HG03442 (cell line): ENCODE results near the gene KIR2DL1.
"Not testable (repeated sequence)": the region's sequence is repeated elsewhere in the genome, so short reads cannot be mapped to it uniquely, and the experiment has no call there.

Experiments used
- ATAC-seq: cut with Tn5 transposase; IDR thresholded peaks from one replicate; pipeline ENCODE4 v1.9.1; 2021; ENCODE audit warnings: mild to moderate bottlenecking, moderate library complexity; ENCODE audit not compliant: unreplicated experiment

KIR2DL1 gene

DNA sequence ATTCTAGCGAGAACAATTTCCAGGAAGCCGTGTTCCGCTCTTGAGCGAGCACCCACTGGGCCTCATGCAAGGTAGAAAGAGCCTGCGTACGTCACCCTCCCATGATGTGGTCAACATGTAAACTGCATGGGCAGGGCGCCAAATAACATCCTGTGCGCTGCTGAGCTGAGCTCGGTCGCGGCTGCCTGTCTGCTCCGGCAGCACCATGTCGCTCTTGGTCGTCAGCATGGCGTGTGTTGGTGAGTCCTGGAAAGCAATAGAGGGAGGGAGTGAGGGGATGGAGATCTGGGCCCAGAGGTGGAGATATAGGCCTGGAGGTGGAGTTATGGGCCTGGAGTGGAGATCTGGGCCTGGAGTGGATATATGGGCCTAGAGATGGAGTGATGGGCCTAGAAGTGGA, at the start of gene KIR2DL1:
TSS of gene KIR2DL1 (plus strand) at position 148 of the 400 bp plus-strand sequence. CDS start at position 206, 58 bp downstream.
- not testable (repeated sequence) for ATAC-seq

DNA sequence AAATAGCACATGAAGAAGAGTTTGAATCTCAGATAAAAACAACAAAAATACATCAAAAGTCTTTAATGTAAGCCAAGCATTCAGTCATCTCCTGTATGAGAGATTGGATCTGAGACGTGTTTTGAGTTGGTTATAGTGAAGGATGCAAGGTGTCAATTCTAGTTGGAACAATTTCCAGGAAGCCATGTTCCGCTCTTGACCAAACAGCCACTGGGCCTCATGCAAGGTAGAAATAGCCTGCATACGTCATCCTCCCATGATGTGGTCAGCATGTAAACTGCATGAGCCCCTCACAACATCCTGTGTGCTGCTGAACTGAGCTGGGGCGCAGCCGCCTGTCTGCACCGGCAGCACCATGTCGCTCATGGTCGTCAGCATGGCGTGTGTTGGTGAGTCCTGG, 45.5 kb upstream of the KIR2DL1 start, which contains the start of gene KIR3DL3:
TSS of gene KIR3DL3 (plus strand) at position 301 of the 400 bp plus-strand sequence. CDS start at position 356, 55 bp downstream.
- no peak for ATAC-seq

DNA sequence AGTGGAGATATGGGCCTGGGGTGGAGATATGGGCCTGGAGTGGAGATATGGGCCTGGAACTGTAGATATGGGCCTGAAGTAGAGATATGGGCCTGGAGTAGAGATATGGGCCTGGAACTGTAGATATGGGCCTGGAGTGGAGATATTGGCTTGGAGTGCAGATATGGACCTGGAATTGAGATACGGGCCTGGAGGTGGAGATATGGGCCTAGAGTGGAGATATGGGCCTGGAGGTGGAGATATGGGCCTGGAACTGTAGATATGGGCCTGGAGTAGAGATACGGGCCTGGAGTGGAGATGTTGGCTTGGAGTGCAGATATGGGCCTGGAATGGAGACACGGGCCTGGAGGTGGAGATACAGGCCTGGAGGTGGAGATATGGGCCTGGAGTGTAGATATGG, 44.9 kb upstream of the KIR2DL1 start:
- ATAC-seq, result no peak

DNA sequence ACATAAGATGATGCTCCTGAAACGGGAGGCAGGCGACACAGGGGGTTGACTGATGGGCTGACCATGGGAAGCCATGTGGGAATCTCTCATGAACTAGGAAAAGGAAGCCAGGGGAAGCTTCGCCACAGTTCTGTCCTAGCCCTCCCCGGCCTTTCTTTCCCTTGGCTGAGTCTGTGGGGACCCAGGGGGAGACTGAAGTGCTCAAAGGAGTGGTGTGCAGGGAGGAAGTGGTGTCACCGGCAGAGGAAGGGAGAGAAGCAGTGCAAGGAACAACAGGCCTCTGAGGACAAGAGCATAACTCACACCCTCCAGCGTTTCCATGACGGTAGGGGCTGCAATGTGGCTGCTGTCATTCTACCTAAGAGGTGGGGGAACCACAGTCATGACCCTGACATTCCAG, 44.3 kb upstream of the KIR2DL1 start:
- no peak for ATAC-seq

DNA sequence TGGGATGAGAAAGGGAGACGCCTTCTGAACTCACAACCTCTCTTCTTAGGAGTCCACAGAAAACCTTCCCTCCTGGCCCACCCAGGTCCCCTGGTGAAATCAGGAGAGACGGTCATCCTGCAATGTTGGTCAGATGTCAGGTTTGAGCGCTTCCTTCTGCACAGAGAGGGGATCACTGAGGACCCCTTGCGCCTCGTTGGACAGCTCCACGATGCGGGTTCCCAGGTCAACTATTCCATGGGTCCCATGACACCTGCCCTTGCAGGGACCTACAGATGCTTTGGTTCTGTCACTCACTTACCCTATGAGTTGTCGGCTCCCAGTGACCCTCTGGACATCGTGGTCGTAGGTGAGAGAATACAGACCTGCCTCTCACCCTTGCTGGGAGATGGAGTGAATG, 42.0 kb upstream of the KIR2DL1 start:
- ATAC-seq, result no peak

DNA sequence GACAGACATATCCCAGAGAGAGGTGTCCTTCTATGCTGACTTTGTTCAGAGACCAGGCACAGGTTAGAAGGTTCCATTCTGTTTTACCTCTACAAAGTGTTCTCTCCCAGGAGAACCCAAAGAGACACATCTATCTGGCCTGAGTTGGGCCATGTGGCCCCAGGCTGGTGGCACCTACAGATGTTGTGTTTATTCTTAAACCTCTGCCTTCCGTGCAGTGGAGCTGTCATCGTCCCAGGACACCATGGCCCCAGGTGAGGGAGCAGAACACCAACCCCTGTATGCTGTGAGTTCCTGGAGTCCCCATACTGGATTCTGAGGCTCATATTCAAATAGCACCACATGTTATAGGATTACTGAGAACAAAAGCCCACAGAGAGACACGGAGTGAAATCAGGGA, 41.4 kb upstream of the KIR2DL1 start:
- ATAC-seq, result no peak

DNA sequence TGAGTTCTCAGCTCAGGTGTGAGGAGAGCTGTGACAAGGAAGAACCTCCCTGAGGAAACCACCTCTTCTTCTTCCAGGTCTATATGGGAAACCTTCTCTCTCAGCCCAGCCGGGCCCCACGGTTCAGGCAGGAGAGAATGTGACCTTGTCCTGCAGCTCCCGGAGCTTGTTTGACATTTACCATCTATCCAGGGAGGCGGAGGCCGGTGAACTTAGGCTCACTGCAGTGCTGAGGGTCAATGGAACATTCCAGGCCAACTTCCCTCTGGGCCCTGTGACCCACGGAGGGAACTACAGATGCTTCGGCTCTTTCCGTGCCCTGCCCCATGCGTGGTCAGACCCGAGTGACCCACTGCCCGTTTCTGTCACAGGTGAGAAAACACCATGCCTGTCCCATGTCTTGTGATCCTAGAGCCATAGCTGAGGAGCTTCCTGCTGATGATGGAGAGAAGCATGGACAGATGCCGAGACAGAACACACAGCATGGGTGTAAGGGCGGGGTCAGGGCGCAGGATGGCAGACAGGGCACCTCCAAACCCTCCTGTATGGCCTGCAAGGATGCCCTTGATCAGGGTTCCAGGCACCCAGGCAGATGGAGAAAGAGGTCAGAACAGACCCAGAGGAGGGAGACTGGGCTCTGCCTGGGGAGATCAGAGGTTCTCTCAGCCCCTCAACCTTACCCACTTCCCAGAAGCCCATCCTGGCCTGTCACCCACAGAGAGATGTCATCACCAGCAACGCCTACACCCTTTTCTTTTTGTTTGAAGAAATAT, 40.0 kb upstream of the KIR2DL1 start:
- ATAC-seq, result no peak

DNA sequence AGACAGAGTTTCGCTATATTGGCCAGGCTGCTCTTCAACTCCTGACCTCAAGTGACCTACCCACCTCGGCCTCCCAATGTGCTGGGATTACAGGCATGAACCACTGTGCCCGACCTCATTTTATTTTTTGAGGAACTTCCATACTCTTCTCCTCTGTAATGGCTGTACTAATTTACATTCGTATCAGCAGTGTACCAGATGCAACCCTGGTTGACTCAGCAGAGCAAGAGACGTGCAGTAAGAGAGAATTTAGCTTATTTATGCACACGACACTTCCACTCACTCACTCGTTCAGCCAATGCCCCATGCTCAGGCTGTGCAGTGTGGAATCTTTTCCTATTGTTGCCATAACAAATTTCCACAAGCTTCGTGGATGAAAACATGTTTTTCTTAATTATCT, 38.4 kb upstream of the KIR2DL1 start:
- ATAC-seq, result no peak

DNA sequence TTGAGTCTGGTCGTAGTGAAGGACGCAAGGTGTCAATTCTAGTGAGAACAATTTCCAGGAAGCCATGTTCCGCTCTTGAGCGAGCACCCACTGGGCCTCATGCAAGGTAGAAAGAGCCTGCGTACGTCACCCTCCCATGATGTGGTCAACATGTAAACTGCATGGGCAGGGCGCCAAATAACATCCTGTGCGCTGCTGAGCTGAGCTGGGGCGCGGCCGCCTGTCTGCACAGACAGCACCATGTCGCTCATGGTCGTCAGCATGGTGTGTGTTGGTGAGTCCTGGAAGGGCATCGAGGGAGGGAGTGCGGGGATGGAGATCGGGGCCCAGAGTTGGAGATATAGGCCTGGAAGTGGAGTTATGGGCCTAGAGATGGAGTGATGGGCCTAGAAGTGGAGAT, 31.3 kb upstream of the KIR2DL1 start, which contains the start of gene KIR2DL3:
TSS of gene KIR2DL3 (plus strand) at position 208 of the 400 bp plus-strand sequence. CDS start at position 241, 33 bp downstream.
- ATAC-seq, result not testable (repeated sequence)

DNA sequence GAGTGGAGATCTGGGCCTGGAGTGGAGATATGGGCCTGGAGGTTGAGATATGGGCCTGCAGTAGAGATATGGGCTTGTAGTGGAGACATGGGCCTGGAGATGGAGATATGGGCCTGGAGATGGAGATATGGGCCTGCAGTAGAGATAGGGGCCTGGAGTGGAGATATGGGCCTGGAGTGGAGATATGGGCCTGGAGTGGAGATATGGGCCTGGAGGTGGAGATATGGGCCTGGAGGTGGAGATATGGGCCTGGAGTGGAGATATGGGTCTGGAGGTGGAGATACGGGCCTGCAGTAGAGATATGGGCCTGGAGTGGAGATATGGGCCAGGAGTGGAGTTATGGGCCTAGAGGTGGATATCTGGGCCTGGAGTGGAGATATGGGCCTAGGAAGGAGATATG, 30.9 kb upstream of the KIR2DL1 start:
- ATAC-seq, result no peak

DNA sequence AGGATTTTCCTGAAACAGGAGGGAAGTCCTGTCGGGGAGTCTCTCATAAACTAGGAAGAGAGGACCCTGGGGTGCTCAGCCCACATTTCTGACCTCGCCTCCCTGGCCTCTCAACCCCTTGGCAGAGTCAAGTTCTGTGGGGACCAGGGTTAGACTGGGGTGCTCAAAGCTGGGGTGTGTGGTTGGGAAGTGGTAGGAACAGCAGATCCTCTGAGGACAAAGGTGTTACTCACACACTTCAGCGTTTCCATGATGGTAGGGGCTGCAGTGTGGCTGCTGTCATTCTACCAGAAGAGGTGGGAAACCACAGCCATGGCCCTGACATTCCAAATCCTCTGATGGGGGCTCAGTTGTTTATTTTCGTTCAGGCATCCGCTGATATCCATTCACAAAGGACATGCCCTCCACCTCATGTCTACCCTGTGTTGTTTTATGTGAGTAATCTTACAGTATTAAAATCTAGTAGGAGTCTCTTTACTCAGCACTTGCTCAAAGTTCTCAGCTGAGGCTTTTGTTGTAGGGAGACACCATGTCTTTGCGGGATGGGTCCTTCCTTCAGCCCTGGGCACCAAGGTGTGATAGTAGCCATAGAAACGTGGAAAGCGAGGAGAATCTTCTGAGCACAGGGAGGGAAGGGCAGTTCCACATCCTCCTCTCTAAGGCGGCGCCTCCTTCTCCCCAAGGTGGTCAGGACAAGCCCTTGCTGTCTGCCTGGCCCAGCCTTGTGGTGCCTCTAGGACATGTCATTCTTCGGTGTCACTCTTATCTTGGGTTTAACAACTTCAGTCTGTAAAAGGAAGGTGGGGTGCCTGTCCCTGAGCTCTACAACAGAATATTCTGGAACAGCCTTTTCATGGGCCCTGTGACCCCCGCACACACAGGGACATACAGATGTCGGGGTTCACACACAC, 29.8 kb upstream of the KIR2DL1 start:
- ATAC-seq, result no peak

DNA sequence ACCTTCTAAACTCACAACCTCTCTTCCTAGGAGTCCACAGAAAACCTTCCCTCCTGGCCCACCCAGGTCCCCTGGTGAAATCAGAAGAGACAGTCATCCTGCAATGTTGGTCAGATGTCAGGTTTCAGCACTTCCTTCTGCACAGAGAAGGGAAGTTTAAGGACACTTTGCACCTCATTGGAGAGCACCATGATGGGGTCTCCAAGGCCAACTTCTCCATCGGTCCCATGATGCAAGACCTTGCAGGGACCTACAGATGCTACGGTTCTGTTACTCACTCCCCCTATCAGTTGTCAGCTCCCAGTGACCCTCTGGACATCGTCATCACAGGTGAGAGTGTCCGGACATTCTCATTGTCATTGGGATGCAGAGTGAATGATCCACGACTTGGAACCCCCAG, 27.6 kb upstream of the KIR2DL1 start:
- ATAC-seq, result not testable (repeated sequence)

DNA sequence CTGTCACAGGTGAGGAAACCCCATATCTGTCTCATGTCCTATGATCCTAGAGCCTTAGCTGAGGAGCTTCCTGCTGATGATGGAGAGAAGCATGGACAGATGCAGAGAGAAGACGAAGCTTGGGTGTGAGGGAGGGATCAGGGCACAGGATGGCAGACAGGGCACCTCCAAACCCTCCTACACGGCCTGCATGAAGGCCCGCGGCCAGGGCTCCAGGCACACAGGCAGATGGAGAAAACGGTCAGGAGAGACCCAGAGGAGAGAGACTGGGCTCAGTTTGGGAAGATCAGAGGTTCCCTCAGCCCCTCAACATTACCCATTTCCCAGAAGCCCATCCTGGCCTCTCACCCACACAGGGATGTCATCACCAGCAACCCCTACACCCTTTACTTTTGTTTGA, 25.5 kb upstream of the KIR2DL1 start:
- ATAC-seq, result not testable (repeated sequence)

DNA sequence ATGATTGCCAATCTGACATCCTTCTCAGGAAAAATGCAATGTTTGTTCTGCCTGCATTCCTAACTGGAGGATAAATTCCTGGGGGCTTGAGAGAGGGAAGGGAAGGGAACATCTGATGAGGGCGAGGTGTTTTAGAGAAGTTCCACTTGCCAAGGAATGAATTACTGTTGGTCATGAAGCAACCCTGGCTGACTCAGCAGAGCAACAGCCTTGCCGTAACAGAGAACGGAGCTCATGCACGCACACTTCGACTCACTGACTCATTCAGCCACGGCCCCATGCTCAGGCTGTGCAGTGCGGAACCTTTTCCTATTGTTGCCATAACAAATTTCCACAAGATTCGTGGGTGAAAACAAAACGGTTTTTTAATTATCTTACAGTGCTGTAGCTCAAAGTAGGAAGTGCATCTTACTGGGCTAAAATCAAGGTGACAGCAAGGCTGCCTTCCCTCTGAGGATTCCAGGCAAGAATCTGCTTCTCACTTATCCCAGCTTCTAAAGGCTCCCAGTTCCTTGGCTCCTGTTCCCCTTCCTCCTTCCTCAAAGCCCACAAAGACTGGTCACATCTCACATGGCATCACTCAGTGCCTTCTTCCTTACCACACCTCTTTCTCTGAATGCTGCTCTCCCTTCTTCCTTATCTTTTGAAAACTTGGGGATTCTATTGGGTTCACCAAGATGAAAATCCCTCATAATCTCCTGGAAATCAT, 21.8 kb upstream of the KIR2DL1 start:
- ATAC-seq, result not testable (repeated sequence)

DNA sequence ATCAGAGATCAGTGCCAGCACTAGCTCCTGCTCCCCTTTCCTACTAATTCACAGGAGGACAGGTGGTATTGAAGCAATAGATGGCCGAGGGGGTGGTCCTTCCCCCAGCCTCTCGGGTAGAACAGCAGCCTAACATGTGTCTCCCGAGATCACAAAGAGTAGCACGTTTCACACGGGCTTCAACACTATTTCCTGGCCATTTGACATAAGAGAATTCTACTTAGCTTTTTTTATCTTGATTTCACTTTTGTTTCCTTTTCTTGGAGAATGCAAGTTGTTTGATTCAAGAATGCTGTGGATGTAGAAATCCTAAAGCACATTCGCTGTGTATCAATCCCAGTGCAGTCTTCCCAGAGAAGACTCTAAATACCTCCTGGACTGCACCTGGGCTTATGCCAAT, 19.3 kb upstream of the KIR2DL1 start:
- not testable (repeated sequence) for ATAC-seq

DNA sequence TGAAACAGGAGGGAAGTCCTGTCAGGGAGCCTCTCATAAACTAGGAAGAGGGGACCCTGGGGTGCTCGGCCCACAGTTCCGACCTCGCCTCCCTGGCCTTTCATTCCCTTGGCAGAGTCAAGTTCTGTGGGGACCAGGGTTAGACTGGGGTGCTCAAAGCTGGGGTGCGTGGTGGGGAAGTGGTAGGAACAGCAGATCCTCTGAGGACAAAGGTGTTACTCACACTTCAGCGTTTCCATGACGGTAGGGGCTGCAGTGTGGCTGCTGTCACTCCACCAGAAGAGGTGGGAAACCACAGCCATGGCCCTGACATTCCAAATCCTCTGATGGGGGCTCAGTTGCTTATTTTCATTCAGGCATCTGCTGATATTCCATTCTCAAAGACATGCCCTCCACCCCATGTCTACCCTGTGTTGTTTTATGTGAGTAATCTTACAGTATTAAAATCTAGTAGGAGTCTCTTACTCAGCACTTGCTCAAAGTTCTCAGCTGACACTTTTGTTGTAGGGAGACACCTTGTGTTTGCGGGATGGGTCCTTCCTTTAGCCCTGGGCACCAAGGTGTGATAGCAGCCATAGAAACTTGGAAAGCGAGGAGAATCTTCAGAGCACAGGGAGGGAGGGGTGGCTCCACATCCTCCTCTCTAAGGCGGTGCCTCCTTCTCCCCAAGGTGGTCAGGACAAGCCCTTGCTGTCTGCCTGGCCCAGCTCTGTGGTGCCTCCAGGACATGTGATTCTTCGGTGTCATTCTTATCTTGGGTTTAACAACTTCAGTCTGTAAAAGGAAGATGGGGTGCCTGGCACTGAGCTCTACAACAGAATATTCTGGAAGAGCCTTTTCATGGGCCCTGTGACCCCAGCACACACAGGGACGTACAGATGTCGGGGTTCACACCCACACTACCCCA, 13.1 kb upstream of the KIR2DL1 start:
- ATAC-seq, result not testable (repeated sequence)

DNA sequence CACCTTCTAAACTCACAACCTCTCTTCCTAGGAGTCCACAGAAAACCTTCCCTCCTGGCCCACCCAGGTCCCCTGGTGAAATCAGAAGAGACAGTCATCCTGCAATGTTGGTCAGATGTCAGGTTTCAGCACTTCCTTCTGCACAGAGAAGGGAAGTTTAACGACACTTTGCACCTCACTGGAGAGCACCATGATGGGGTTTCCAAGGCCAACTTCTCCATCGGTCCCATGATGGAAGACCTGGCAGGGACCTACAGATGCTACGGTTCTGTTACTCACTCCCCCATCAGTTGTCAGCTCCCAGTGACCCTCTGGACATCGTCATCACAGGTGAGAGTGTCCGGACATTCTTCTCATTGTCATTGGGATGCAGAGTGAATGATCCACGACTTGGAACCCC, 11.0 kb upstream of the KIR2DL1 start:
- not testable (repeated sequence) for ATAC-seq

DNA sequence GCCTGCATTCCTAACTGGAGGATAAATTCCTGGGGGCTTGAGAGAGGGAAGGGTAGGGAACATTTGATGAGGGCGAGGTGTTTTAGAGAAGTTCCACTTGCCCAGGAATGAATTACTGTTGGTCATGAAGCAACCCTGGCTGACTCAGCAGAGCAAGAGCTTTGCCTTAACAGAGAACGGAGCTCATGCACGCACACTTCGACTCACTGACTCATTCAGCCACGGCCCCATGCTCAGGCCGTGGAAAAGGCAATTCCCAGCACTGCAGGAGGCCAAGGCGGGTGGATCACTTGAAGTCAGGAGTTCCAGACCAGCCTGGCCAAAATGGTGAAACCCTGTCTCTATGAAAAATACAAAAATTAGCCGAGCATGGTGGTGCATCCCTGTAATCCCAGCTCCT, 5.4 kb upstream of the KIR2DL1 start:
- ATAC-seq, result not testable (repeated sequence)

DNA sequence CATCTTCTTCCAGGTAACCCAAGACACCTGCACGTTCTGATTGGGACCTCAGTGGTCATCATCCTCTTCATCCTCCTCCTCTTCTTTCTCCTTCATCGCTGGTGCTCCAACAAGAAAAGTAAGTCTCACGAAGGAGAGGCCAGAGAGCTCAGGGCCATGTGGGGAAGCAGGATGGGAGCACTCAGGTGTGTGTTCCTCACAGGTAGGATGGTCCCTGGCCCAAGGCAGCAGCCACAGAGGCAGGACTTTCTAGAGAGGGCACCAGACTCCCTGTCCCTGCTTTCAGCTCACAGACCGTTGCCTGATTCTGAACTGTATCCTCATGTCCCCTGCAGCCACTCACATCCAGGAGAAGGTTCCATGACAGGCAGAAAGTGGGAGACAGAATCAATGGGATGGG, 3.1 kb upstream of the KIR2DL1 start:
- not testable (repeated sequence) for ATAC-seq

DNA sequence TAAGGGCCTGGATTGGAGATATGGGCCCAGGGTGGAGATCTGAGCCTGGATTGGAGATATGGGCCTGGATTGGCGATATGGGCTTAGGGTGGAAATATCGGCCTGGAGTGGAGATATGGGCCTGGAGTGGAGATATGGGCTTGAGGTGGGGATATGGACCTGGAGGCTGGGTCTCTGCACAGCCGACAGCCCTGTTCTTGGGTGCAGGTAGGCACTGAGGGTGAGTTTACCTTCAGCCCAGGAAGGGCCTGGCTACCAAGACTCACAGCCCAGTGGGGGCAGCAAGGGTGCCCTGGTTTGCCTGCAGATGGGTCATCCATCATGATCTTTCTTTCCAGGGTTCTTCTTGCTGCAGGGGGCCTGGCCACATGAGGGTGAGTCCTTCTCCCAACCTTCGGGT, 918 bp downstream of the KIR2DL1 start:
- not testable (repeated sequence) for ATAC-seq
